ENCODE measurements around the gene MAPKBP1. TPM values are rescaled to one million over a fixed set of nuclear protein-coding genes. Genes with fewer than 3 reads are reported as not detected.

The MAPKBP1 gene
- total RNA-seq, 4 donors from 2014 or later = 18.4 to 37.6 (median 29.8) TPM

GRCh38 chr15:41850482-41851166, 76.3 kb downstream of the MAPKBP1 start:
- intact Hi-C loops (cut with DNase I) = no loop called here
- peaks cover 10 to 81% (median 13%) of the 10 kb centered on the region in 3 donors for H3K4me1 ChIP-seq
- H3K27ac ChIP-seq = peak overlapping the region in 3 of 4 donors; percentile 74 to 88 (median 76)
- TF ChIP-seq POLR2A (IDR thresholded peaks at IDR 0.05) = no peak
- TF ChIP-seq CTCF (IDR thresholded peaks at IDR 0.05) = no peak
- WGBS, 2 donors = 89 to 100% methylated on average over 4 to 7 of the region's 16 CpGs
- no peaks in the 10 kb centered on the region for H3K9me3 ChIP-seq
- H3K27me3 ChIP-seq = peaks cover 0 to 42% (median 0%) of the 10 kb centered on the region in 4 donors
- peaks cover 14 to 37% (median 32%) of the 10 kb centered on the region in 3 donors for H3K36me3 ChIP-seq
- no peak overlapping the region for H3K4me3 ChIP-seq
- no peak for DNase-seq

- H3K9me3 ChIP-seq = no peaks in the 10 kb centered on the region
- intact Hi-C loops (cut with DNase I) = no loop called here
- DNase-seq = no peak
- WGBS, 2 donors = 37% methylated on average over 3 of the region's 11 CpGs; no CpG with 5 or more reads in 1 of the 2 donors
- H3K27me3 ChIP-seq = peaks cover 0 to 44% (median 0%) of the 10 kb centered on the region in 4 donors
- no peak overlapping the region for H3K4me3 ChIP-seq
- H3K36me3 ChIP-seq = peaks cover 14 to 31% (median 27%) of the 10 kb centered on the region in 3 donors
- TF ChIP-seq POLR2A (IDR thresholded peaks at IDR 0.05) (no peak), CTCF (IDR thresholded peaks at IDR 0.05) (no peak)
- H3K4me1 ChIP-seq = peaks cover 10 to 86% (median 13%) of the 10 kb centered on the region in 3 donors
- H3K27ac ChIP-seq = no peak overlapping the region
These were observed 76.9 kb downstream of the MAPKBP1 start for GRCh38 chr15:41851167-41851523.

GRCh38 chr15:41851755-41852370, 77.6 kb downstream of the MAPKBP1 start:
- WGBS, 2 donors = 80 to 92% methylated on average over 2 to 4 of the region's 8 CpGs
- no peak for DNase-seq
- no peak overlapping the region for H3K27ac ChIP-seq
- H3K36me3 ChIP-seq = peaks cover 9 to 24% (median 20%) of the 10 kb centered on the region in 3 donors
- no peak overlapping the region for H3K4me3 ChIP-seq
- H3K4me1 ChIP-seq = peaks cover 10 to 88% (median 13%) of the 10 kb centered on the region in 3 donors
- peaks cover 0 to 51% (median 0%) of the 10 kb centered on the region in 4 donors for H3K27me3 ChIP-seq
- intact Hi-C loops (cut with DNase I) = no loop called here
- TF ChIP-seq CTCF (IDR thresholded peaks at IDR 0.05) (no peak), POLR2A (IDR thresholded peaks at IDR 0.05) (no peak)
- H3K9me3 ChIP-seq = no peaks in the 10 kb centered on the region

GRCh38 chr15:41852736-41853590, 78.7 kb downstream of the MAPKBP1 start:
- Histone ChIP-seq H3K27me3 (peaks cover 0 to 57% (median 0%) of the 10 kb centered on the region in 4 donors), H3K9me3 (no peaks in the 10 kb centered on the region), H3K4me1 (peaks cover 10 to 84% (median 13%) of the 10 kb centered on the region in 3 donors), H3K27ac (no peak overlapping the region), H3K4me3 (no peak overlapping the region), H3K36me3 (peaks cover 0 to 13% (median 9%) of the 10 kb centered on the region in 3 donors)
- intact Hi-C loops (cut with DNase I) = no loop called here
- WGBS, 2 donors = 40 to 77% methylated on average over 2 to 4 of the region's 17 CpGs
- no peak for DNase-seq
- TF ChIP-seq CTCF (IDR thresholded peaks at IDR 0.05) = no peak
